Activated CD8-positive, alpha-beta memory T cell treated with anti-CD3 and anti-CD28 coated beads, Interleukin-2, amount 50 U/mL, for 48 hours (primary cell): ENCODE results near the gene GPX4.

Experiments
- DNase-seq: peaks from one replicate; pipeline ENCODE4 v3.0.0-alpha.2; 2020

Gene GPX4

DNA sequence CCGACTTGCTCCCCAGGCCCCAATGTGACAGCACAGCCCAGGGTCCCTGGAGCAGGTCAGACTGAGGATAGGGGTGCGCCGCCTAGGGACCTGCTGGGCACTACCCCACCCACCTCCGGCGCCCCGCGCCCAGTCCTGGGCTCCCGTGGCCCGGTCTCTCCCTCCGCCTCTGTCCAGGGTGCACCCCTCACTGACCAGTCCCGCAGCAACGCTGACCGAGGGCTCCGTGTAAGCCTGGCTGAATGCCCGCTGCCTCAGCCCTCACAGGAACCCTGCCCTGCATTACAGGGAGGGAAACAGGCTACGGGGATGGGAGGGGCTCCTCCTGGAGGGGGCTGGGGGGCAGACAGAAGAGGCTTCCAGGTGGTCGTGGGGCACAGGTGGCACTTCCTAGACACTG lies 31.7 kb downstream of the GPX4 start:
- no peak for DNase-seq

DNA sequence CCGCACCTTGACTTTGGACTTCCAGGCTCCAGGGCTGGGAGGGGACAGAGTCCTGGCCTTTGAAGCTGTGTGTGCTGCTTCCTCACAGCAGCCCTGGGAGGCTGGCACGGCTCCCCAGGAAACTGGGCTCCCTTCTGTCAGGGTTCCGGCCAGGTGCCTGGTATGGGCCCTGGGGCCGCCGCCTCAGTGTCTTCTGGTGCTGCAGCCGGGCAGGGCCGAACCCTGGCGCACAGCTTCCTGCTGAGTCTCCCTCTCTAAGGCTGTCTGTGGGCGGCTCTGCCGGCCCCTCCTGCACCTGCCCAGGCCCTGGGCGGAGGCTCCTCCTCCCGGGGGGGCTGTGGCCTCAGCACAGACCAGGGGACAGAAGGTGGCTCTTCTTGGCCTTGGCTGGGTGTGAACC lies 32.4 kb downstream of the GPX4 start:
- DNase-seq = no peak

DNA sequence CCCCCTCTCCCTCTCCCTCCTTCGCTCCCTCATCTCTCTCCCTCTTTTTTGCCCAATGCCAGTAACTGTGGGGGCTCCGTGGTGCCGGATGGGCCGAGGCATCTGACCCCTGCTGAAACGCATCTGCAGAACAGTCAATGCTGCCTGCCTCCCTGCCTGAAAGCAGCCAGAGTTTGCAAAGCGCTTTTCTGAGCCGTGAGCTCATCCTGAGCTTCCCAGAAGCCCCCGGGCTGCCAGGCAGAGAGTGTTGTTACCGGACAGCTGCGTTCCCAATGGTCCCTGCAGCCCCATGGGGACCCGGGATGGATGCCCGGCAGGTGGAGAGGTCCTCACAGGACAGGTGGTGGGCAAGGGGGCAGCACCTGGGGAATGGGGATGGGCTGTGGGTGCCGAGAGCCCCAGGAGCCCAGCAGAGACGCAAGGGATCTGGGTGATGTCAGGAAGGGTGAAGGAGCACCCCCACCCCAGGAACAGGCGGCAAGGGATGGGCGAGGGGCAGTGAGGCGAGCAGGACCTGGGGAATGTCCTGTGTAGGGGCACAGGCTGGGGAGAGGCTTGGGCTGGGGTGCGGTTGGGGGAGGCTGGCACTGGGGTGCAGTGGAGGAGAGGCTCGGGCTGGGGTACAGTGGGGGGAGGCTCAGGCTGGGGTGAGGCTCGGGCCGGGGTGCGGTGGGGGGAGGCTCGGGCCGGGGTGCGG lies 33.0 kb downstream of the GPX4 start:
- no peak for DNase-seq

DNA sequence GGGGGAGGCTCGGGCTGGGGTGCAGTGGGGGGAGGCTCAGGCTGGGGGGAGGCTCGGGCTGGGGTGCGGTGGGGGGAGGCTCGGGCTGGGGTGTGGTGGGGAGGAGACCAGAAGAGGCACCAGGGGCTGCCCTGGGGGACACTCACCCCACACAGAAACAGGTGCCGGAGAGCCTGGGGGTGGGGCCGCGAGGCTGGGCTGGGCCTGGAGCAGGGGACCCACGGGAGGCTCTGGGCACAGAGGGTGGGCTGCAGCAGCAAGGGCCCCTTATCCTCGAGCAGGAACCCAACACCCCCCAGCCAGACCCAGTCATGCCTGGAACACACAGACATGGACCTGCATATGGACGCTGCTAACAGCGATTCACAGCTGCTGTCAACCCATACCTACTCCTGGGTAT lies 34.3 kb downstream of the GPX4 start:
- no peak for DNase-seq

DNA sequence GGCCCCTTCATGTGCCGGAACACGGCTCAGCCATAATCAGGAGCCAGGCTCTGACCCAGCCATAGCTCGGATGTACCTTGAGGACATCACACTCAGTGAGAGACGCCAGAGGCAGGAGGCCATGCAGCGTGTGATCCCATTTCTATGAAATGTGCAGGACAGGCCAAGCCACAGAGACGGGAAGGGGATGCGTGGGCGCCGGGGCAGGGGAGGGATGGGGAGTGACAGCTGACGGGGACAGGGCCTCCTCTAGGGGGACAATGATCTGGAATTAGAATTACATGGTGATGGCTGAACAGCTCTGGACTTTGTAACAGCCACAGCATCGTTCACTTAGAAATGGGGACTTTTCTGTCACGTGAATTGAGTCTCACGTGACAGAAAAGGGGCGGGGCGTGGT lies 35.3 kb downstream of the GPX4 start:
- DNase-seq = no peak

DNA sequence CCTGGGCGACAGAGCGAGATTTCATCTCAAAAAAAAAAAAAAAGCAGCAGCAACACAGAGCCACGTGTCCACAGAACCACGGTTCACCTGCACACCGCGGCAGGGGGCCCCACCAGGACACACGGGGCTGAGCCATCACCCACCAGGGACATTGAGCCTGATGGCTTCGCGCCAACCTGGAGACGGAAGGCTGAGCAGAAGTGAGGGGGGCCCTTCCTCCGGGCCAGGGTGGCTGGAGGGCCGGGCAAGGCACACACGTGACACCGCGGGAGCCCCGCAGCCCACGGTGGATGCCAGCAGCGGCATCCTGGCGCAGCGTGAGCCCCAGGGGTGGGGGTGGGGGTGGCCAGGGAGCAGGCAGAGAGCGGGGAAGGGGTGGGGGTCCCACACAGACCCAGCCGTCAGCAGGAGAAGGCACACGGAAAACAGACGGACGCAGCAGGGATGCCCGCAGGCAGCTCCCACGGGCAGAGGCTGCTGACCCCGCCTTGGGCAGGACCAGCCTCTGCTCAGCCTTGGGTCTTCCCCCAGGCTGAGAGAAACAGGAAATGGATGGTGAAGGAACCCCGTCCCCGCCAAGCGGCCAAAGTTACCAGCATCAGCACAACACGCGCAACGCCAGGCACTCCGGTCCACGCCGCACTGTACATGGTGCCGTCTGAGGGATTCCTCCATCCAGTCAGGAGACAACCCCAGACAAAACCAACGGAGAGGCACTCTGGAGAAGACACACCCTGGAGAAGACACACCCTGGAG lies 36.7 kb downstream of the GPX4 start:
- no peak for DNase-seq

DNA sequence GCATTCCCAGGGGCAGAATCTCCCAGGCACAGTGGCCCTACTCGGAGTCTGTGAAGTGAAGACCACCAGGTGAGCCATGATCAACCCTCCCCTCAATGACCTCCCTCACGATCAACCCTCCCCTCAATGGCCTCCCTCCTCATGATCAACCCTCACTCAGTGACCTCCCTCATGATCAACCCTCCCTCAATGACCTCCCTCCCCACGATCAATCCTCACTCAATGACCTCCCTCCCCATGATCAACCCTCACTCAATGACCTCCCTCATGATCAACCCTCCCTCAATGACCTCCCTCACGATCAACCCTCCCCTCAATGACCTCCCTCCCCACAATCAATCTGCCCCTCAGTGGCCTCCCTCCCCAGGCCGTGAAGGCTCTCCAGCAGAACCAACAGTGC lies 38.1 kb downstream of the GPX4 start:
- DNase-seq = no peak

DNA sequence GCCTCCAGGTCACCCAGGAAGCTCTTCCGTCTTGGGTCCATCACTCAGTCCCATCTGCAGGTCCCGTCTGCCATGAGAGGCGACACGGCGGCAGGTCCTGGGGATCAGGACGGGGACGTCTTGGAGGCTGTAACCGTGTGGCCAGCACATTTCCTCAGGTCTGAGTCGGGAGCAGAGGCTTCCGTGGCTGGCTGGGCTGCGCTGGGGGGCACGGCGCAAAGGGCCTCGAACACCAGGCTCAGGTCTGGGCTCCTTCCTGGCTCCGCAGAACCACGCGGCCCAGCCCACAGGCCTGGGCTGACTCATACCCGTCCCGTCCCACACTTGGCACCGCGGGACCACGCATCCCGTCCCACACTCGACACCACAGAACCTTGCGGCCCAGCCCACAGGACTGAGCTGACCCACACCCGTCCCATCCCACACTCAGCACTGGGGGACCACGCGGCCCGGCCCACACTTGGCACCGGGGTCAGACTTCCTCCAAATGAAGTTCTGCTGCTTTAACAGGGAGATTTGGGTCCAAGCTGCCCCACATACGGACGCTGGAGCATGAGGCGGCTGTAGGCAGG lies 40.1 kb downstream of the GPX4 start:
- no peak for DNase-seq

DNA sequence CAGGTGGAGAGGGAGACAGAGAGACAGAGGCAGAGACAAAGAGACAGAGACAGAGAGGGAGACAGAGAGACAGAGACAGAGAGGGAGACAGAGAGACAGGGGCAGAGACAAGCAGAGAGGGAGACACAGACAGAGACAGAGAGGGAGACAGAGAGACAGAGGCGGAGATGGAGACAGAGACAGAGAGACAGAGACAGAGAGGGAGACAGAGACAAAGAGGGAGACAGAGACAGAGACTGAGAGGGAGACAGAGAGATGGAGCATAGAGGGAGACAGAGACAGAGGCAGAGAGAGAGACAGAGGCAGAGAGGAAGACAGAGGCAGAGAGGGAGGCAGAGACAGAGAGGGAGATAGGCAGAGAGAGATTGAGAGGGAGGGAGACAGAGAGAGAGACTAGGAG lies 40.9 kb downstream of the GPX4 start:
- DNase-seq = no peak

DNA sequence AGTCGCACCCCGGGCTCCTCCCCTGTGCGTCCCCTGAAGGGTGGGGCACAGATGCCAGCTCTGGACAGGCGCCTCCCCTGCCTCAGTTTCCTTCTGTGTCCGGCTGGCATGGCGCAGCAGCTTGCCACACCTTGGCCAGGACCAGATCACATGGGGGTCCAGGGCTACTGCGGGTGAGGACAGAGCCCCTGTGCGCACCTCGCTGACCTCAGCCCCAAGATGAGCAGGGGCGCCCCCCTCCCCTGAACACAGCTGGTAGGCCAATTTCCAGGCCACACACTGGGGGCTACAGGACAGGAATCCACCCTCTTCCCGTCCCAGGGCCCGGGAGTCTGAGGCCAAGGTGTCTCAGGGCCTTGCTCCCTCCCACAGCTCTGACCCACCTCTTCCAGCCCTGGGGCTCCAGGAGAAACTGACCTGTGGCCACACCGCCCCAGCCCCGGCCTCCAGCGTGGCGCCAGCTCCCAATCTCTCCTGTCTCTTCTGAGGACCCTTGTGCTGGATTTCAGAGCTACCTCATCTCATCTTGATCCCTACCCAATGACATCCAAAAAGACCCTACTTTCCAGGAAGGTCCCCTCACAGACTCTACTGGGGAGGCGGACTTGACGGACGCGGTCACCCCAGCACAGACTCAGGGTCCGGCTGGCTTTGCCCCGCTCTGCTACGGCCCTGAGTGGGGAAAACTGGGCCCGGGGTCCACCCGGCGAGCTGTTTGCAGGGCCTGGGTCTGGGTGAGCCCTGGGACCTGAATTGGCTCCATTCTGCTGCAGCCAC lies 42.0 kb downstream of the GPX4 start:
- DNase-seq = no peak

DNA sequence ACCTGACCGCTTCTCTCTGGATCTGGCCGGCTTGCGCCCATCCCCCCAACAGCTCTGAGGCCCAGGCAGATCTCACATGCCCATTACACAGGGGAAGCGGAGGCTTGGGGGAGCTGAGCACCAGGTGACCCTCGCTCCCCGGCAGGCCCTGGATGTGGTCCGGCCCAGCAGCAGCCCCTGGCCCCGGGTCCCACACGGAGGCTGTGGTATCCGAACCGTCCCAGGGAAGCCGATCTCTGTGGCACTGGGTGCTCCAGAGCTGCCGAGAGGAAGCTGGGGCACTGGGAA lies 42.6 kb downstream of the GPX4 start:
- no peak for DNase-seq

DNA sequence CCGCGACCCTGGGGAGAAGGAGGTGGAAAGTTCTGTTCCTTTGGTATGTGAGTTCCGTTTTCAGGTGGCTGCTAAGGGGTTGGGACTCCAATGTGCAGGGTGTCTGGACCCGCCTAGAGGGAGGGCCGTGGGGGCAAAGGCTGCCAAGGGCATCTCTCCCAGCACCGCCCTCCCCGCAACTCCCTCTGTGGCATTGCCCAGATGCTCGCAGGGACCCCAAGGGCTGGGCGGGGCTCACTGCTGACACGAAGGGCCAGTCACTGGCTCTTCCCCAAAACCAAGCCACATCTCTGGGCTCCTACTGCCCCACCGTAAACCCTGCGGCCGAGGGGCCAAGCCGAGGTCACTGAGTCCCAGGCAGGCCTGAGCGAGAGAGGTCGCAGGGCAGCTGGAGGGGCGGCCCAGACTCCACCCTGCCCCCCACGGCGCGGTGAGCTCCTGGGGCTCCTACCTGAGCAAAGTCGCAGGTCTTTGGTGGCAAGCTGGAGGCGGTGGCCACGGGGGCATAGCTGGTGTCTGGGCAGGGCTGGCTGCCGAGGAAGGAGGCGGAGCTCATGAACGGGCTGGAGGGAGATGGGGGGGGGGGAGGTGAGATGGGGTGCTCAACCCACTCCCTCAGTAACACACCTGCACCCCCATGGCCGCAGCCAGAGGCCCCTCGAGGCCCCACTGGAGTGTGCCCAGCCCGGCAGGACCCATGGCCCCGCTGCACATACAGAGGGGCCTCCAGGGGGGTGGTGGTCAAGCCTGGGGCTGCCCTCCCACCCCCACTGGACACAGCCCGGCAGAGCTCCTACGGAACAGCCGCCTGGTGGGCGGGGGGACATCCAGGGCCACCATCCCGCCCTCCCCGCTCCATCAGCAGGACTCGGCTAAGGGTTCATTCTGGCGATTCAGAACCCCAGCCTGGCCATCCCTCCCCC lies 43.3 kb downstream of the GPX4 start:
- DNase-seq = no peak

DNA sequence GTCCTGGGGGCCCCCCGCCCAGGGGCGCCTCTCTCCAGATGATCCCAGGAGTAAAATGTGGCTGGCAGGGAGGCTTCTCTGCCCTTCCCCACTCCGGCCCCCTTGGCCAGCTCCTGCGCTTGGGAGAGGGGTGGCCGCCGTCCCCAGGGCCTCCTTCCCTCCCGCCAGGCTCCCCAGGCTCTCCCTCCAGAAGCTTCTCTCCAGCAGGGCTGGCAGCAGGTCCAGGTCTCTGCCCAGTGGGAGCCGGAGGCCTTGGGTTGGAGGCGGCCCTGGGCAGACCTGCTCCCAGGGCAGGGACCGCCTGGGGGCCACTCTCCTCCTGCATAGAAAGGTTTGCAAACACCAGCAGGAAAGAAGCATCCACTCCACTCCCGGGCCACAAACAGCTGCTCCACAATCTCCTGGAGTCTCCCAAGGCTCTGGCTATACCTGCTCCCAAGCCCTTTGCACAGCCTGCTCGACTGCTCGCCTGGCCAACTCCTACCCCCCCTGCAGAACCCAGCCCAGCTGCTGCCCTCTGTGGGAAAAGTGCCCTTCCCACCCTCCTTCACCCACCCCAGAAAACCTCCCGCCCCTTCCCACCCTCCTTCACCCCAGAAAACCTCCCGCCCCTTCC lies 44.2 kb downstream of the GPX4 start:
- DNase-seq = no peak

DNA sequence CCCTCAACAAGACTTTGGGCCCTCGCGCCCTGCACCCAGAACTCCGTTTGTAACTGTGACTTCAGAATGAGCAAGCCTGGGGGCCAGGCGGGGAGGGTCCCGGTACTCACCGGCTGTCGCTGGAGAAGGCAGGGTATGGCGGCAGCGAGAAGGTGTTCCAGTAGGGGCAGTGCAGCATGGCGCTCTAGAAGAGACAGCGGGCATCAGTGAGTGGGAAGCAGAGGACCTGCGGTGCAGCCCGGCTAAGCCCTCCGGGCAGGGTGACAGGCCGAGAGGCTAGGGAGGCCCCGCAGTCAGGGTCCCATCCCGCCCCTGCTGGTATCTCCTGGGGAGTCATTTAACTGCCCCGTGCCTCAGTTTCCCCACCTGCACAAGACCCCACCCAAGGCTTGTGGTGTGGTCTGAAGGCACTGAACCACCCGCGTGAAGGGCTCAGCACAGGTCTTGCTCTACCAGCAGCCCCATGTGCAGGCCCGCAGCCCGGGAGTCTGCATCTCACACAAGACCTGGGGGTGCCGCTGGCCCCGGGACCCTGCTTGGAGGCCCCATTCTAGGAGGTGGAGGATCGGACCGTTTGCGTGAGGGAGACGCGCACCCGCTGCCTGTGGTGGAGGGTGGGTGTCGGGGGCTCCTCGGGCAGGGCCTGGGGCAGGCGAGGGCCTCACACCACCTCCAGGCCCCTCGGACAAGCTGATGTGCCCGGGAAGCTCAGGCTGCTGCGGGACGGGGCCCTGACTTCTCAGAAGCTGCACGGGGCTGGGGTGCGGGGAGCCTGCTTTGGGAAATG lies 45.7 kb downstream of the GPX4 start:
- DNase-seq = no peak

DNA sequence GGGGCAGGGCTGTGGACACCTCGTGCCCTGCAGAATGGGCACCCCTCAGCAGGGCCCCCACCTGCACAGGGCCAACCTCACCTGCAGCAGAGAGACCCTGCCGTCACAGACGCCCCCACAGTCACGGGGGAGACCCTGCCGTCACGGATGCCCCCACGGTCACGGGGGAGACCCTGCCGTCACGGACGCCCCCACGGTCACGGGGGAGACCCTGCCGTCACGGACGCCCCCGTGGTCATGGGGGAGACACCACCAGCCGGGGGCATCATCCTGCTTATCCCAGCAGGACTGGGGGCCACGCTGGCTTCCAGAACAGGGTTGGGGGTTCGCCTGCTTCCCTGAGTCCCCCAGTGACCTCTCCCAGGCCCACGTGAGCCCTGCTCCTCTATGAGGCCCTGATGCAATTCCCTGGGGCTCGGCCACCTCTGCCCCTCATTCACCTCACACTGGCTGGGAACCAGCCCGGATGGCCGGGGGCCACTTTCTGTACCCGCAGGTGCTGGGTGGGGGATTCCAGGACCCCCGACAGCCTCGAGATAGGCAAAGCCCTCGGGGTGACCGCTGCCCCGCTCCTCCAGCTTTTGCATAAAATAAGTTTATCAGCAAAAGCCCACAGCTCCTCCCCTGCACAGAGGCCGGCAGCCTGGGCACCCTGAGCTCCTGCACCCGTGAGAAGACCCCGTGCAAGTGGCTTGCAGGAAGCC lies 46.7 kb downstream of the GPX4 start:
- no peak for DNase-seq

DNA sequence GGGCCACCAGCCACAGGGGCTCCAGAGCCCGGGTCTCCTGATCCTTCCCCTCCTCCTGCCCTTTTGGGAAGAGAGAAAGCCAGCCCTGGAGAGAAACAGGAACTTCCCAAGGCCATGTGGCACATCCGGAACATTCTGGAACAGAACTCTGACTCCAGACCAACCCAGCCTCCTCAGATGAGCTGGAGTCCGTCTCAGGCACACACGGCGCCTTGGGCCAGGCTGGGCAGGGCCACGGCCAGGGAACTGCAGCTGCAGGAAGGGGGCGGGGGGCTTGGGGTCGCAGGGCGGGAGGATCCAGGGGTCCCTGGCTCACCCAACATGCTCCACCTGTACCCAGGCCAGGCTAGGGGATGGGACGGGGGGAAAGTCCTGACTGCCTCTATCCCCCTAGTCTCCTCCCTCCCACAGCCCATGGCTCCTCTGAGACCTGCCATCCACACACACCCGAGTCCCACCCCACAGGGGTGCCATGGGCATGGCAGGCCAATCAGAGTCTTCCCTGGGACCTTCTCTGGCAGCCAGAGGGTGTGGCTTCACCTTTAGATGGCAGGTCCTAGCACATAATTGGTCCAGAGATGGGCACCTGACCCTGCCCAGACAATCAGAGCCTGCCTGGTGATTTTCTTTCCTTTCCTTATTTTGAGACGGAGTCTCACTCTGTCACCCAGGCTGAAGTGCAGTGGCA lies 47.4 kb downstream of the GPX4 start:
- no peak for DNase-seq

DNA sequence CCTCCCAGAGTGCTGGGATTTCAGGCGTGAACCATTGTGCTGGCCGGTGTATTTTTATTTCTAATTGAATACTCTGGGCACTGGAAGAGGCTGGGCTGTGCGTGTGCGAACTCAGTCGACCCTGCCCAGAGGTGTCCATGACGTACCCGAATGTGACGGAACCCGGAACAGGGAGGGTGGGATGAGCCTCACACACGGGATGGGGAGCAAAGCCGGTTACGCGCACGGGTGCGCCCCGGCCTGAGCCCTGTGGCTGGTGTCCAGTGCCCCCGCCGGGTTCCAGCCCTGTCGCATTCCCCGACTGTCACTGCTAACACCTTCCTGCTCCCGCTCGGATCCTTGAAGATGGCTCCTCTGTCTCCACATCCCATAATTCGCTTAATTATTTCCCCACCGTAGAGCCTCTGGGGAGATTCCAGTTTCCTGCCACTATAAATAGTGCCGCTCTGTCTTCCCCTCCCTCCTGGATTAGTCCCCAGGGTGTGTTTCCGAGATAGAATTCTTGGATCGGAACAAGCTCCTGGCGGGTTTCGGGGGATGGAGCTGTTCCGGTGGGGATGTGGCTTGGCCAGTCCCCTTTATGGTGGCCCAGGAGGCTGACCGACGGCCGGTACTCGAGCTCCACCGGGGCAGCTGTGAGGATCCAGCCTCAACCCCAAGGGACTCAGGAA lies 48.3 kb downstream of the GPX4 start:
- no peak for DNase-seq

DNA sequence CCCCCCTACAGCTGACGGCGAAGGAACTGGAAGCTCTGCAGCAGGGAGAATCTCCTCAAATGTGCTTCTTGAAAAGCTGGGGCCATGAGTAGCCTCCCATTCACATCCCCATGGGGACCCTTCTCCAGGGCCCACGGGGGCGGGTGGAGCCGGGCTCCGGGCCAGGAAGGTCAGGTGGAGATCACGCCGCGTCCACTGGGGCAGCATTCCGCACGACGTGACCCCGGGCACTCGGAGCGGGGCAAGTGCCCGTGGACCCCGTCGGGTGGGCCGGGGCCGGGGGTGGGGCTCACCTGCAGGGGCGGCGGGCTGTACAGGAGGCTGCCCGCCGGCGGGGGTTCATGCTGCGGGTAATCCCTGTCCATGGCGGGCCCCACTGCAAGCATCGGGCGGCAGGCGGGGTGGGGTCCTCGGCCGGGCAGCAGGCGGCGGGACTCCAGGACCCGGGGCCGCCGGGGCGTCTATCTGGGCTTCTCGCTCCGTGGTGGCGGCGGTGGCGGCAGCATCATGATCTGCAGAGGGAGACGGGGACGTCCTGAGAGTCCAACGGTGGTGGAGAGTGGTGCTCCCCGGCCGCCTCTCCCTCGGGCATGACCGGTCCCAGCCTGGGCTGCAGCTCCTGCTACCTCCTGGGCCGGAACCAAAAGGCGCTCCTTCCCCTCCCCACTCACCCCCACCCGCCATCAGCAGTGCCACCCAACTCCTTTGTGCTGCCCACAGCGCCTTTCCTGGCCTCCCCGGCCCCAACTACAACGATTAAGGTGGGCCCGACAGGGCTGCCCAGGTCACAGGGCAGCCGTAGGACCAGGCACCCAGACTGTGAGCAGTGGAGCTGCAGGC lies 50.3 kb downstream of the GPX4 start:
- DNase-seq = no peak
